ENCODE data around the gene FYN. TPM values are rescaled to one million over a fixed set of nuclear protein-coding genes. Genes with fewer than 3 reads are reported as not detected.

The FYN gene
- total and polyA plus RNA-seq, 9 of the 15 experiments (the other 6 are each of a cell fraction or from before 2014, with no cell fraction given), result 2.9 to 22.1 (median 11.4) TPM

DNA sequence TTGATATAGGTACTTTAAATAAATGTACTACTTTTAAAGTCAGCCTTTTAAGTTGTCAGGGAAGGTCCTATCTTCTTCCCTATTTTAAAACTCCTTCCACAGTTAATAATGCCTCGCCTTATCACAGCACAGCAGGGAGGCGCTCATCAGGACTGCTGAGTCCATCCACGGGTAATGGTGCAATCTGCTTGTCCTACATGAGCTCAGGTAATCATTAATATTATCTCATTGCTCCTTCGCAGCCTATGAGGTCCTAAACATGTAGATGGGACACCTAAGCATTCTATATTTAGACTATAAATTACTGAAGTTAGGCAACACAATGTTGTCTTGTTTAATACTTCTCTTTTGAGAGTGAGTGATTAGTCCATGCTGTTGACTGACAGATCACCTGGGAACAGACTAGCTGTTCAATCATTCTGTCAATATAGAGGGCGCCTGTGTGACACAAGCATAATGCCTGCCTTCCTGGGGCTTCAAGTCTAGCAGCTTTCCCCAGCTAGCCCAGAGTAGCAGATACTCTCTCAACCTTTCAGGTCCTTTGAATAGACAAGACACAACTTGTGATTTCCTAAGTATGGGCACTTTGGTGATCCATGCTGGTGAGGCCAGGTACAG lies 91.0 kb downstream of the FYN start (continued):
- no peak for TF ChIP-seq BRF1 (IDR thresholded peaks at IDR 0.05; ENCODE audit: borderline replicate concordance, extremely low read depth, insufficient read length)
- TF ChIP-seq CBFA2T3 (IDR thresholded peaks at IDR 0.05), result peak; percentile 38; the same call in 1 of the 2 replicates
- TF ChIP-seq POLR3G (IDR thresholded peaks at IDR 0.05; ENCODE audit: extremely low read depth, insufficient read length, insufficient replicate concordance), result no peak
- no peak for TF ChIP-seq ERF (CRISPR knock-in tag; IDR thresholded peaks at IDR 0.05)
- no peak for TF ChIP-seq ZKSCAN8 (CRISPR knock-in tag; IDR thresholded peaks at IDR 0.05)
- no peak for TF ChIP-seq FOXJ3 (CRISPR knock-in tag; IDR thresholded peaks at IDR 0.05)
- TF ChIP-seq CHD2 (IDR thresholded peaks at IDR 0.05; ENCODE audit: low read depth, low read length), result no peak
- no peak for TF ChIP-seq ZNF589 (CRISPR knock-in tag; IDR thresholded peaks at IDR 0.05; ENCODE audit: low read depth)
- TF ChIP-seq PHF8 (IDR thresholded peaks at IDR 0.05; ENCODE audit: borderline replicate concordance, low read length), result no peak
- no peak for TF ChIP-seq NFATC3 (IDR thresholded peaks at IDR 0.05)
- TF ChIP-seq HIVEP1 (CRISPR knock-in tag; IDR thresholded peaks at IDR 0.05), result no peak
- no peak for TF ChIP-seq ELF1 (tag; IDR thresholded peaks at IDR 0.05)
- peak; percentile 52 for TF ChIP-seq ZNF316 (IDR thresholded peaks at IDR 0.05)
- TF ChIP-seq TCF3 (CRISPR knock-in tag; IDR thresholded peaks at IDR 0.05), result peak; percentile 75
- TF ChIP-seq NCOA2 (IDR thresholded peaks at IDR 0.05; ENCODE audit: partially characterized antibody in 2 of 2), result no peak
- TF ChIP-seq, protein P1, sequence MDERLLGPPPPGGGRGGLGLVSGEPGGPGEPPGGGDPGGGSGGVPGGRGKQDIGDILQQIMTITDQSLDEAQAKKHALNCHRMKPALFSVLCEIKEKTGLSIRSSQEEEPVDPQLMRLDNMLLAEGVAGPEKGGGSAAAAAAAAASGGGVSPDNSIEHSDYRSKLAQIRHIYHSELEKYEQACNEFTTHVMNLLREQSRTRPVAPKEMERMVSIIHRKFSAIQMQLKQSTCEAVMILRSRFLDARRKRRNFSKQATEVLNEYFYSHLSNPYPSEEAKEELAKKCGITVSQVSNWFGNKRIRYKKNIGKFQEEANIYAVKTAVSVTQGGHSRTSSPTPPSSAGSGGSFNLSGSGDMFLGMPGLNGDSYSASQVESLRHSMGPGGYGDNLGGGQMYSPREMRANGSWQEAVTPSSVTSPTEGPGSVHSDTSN (CRISPR knock-in tag; IDR thresholded peaks at IDR 0.05; ENCODE audit: low read depth), result no peak
- TF ChIP-seq, protein P1 (tag; conservative IDR thresholded peaks at IDR 0.05; ENCODE audit: low read depth), result peak; percentile 80
- TF ChIP-seq, protein P2, sequence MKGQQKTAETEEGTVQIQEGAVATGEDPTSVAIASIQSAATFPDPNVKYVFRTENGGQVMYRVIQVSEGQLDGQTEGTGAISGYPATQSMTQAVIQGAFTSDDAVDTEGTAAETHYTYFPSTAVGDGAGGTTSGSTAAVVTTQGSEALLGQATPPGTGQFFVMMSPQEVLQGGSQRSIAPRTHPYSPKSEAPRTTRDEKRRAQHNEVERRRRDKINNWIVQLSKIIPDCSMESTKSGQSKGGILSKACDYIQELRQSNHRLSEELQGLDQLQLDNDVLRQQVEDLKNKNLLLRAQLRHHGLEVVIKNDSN (CRISPR knock-in tag; IDR thresholded peaks at IDR 0.05), result no peak
- TF ChIP-seq, protein P3, sequence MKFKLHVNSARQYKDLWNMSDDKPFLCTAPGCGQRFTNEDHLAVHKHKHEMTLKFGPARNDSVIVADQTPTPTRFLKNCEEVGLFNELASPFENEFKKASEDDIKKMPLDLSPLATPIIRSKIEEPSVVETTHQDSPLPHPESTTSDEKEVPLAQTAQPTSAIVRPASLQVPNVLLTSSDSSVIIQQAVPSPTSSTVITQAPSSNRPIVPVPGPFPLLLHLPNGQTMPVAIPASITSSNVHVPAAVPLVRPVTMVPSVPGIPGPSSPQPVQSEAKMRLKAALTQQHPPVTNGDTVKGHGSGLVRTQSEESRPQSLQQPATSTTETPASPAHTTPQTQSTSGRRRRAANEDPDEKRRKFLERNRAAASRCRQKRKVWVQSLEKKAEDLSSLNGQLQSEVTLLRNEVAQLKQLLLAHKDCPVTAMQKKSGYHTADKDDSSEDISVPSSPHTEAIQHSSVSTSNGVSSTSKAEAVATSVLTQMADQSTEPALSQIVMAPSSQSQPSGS (CRISPR knock-in tag; IDR thresholded peaks at IDR 0.05), result no peak
- TF ChIP-seq IRF1 (CRISPR knock-in tag; IDR thresholded peaks at IDR 0.05; ENCODE audit: borderline replicate concordance), result no peak
- TF ChIP-seq SRSF9 (IDR thresholded peaks at IDR 0.05; ENCODE audit: borderline replicate concordance, low read depth, low read length), result no peak
- TF ChIP-seq NUFIP1 (IDR thresholded peaks at IDR 0.05; ENCODE audit: partially characterized antibody), result no peak
- no peak for TF ChIP-seq ATF6 (CRISPR knock-in tag; IDR thresholded peaks at IDR 0.05)

Measured in K562 (cell line).